Loucy (cell line): ENCODE measurements around the gene GPR39.

ENCODE experiments used
- EZH2phosphoT487 ChIP-seq: fragments of 200-600 bp; IDR thresholded peaks from 2 replicates; pipeline ENCODE4 v1.6.1; 2018; ENCODE audit warnings: antibody characterized with exemption, mild to moderate bottlenecking, moderate library complexity, borderline replicate concordance
- TF ChIP-seq, protein P1 (sequence below): fragments of 200-600 bp; sonication (generic); conservative IDR thresholded peaks from 2 replicates; pipeline ENCODE4 v1.5.1; 2014; ENCODE audit warnings: mild to moderate bottlenecking, antibody characterized with exemption, low read length

GRCh38 chr2:132597831-132598230, 181.2 kb downstream of the GPR39 start:
- TF ChIP-seq, protein P1, sequence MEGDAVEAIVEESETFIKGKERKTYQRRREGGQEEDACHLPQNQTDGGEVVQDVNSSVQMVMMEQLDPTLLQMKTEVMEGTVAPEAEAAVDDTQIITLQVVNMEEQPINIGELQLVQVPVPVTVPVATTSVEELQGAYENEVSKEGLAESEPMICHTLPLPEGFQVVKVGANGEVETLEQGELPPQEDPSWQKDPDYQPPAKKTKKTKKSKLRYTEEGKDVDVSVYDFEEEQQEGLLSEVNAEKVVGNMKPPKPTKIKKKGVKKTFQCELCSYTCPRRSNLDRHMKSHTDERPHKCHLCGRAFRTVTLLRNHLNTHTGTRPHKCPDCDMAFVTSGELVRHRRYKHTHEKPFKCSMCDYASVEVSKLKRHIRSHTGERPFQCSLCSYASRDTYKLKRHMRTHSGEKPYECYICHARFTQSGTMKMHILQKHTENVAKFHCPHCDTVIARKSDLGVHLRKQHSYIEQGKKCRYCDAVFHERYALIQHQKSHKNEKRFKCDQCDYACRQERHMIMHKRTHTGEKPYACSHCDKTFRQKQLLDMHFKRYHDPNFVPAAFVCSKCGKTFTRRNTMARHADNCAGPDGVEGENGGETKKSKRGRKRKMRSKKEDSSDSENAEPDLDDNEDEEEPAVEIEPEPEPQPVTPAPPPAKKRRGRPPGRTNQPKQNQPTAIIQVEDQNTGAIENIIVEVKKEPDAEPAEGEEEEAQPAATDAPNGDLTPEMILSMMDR: no peak
- no peak for TF ChIP-seq EZH2phosphoT487
